Measurements from ENCODE around the gene CDH18.

The CDH18 gene

GRCh38 chr5:19554524-19554923, 433.5 kb downstream of the CDH18 start:
- no peak for TF ChIP-seq CTCF (IDR thresholded peaks at IDR 0.05; ENCODE audit: borderline replicate concordance, control extremely low read depth, extremely low read depth, insufficient read depth, missing control alignments)
- in situ Hi-C loops (cut with MboI; ENCODE audit: low sequenced_read_pairs, unreplicated experiment) = no loop called here
- DNase-seq (ENCODE audit: low spot score) = no peak

GRCh38 chr5:19547640-19548039, 440.4 kb downstream of the CDH18 start:
- no peak for TF ChIP-seq CTCF (IDR thresholded peaks at IDR 0.05; ENCODE audit: borderline replicate concordance, control extremely low read depth, extremely low read depth, insufficient read depth, missing control alignments)
- DNase-seq (ENCODE audit: low spot score) = no peak
- in situ Hi-C loops (cut with MboI; ENCODE audit: low sequenced_read_pairs, unreplicated experiment) = no loop called here

GRCh38 chr5:19546521-19546920, 441.5 kb downstream of the CDH18 start:
- no peak for TF ChIP-seq CTCF (IDR thresholded peaks at IDR 0.05; ENCODE audit: borderline replicate concordance, control extremely low read depth, extremely low read depth, insufficient read depth, missing control alignments)
- in situ Hi-C loops (cut with MboI; ENCODE audit: low sequenced_read_pairs, unreplicated experiment) = no loop called here
- no peak for DNase-seq (ENCODE audit: low spot score)

GRCh38 chr5:19538607-19539006, 449.4 kb downstream of the CDH18 start:
- no peak for DNase-seq (ENCODE audit: low spot score)
- no peak for TF ChIP-seq CTCF (IDR thresholded peaks at IDR 0.05; ENCODE audit: borderline replicate concordance, control extremely low read depth, extremely low read depth, insufficient read depth, missing control alignments)
- in situ Hi-C loops (cut with MboI; ENCODE audit: low sequenced_read_pairs, unreplicated experiment) = no loop called here

- no peak for DNase-seq (ENCODE audit: low spot score)
- TF ChIP-seq CTCF (IDR thresholded peaks at IDR 0.05; ENCODE audit: borderline replicate concordance, control extremely low read depth, extremely low read depth, insufficient read depth, missing control alignments) = no peak
- in situ Hi-C loops (cut with MboI; ENCODE audit: low sequenced_read_pairs, unreplicated experiment) = no loop called here
Observed at GRCh38 chr5:19536387-19536786, 451.6 kb downstream of the CDH18 start.

GRCh38 chr5:19534751-19535150, 453.2 kb downstream of the CDH18 start:
- no peak for TF ChIP-seq CTCF (IDR thresholded peaks at IDR 0.05; ENCODE audit: borderline replicate concordance, control extremely low read depth, extremely low read depth, insufficient read depth, missing control alignments)
- in situ Hi-C loops (cut with MboI; ENCODE audit: low sequenced_read_pairs, unreplicated experiment) = no loop called here
- DNase-seq (ENCODE audit: low spot score) = no peak

- DNase-seq (ENCODE audit: low spot score) = no peak
- in situ Hi-C loops (cut with MboI; ENCODE audit: low sequenced_read_pairs, unreplicated experiment) = no loop called here
Observed at GRCh38 chr5:19532936-19533335, 455.1 kb downstream of the CDH18 start.

More at GRCh38 chr5:19532936-19533335, 455.1 kb downstream of the CDH18 start:
- no peak for TF ChIP-seq CTCF (IDR thresholded peaks at IDR 0.05; ENCODE audit: borderline replicate concordance, control extremely low read depth, extremely low read depth, insufficient read depth, missing control alignments)
